ENCODE measurements around the gene SLC9A9. TPM values are rescaled to one million over a fixed set of nuclear protein-coding genes. Genes with fewer than 3 reads are reported as not detected.

The SLC9A9 gene
- total and polyA plus RNA-seq, 9 of the 15 experiments (the other 6 are each of a cell fraction or from before 2014, with no cell fraction given) = 0.03 to 0.13 TPM; not detected in 7

GRCh38 chr3:143820466-143821221 is 27.6 kb downstream of the SLC9A9 start:
- TF ChIP-seq RBFOX2 (IDR thresholded peaks at IDR 0.05; ENCODE audit: low read depth, low read length) (no peak), PCBP2 (IDR thresholded peaks at IDR 0.05; ENCODE audit: low read depth, low read length, poor library complexity, severe bottlenecking) (no peak), ETV1 (tag; conservative IDR thresholded peaks at IDR 0.05; ENCODE audit: low read depth) (no peak), ZNF212 (CRISPR knock-in tag; IDR thresholded peaks at IDR 0.05) (no peak), ZNF609 (CRISPR knock-in tag; IDR thresholded peaks at IDR 0.05; ENCODE audit: borderline replicate concordance) (no peak), GTF2B (IDR thresholded peaks at IDR 0.05; ENCODE audit: extremely low read depth, insufficient read length) (no peak), SNAPC5 (CRISPR knock-in tag; IDR thresholded peaks at IDR 0.05) (no peak)
- TF ChIP-seq, protein P1, sequence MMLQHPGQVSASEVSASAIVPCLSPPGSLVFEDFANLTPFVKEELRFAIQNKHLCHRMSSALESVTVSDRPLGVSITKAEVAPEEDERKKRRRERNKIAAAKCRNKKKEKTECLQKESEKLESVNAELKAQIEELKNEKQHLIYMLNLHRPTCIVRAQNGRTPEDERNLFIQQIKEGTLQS (IDR thresholded peaks at IDR 0.05) = no peak
- TF ChIP-seq, protein P1 (CRISPR knock-in tag; conservative IDR thresholded peaks at IDR 0.05) = no peak
- TF ChIP-seq, protein P2, sequence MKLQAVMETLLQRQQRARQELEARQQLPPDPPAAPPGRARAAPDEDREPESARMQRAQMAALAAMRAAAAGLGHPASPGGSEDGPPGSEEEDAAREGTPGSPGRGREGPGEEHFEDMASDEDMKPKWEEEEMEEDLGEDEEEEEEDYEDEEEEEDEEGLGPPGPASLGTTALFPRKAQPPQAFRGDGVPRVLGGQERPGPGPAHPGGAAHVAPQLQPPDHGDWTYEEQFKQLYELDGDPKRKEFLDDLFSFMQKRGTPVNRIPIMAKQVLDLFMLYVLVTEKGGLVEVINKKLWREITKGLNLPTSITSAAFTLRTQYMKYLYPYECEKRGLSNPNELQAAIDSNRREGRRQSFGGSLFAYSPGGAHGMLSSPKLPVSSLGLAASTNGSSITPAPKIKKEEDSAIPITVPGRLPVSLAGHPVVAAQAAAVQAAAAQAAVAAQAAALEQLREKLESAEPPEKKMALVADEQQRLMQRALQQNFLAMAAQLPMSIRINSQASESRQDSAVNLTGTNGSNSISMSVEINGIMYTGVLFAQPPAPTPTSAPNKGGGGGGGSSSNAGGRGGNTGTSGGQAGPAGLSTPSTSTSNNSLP (IDR thresholded peaks at IDR 0.05; ENCODE audit: borderline replicate concordance, low read depth, low read length) = no peak
- Histone ChIP-seq H3K9me1 (ENCODE audit: control insufficient read depth, insufficient read depth, low read length) (no peaks in the 10 kb centered on the region), H3K79me2 (ENCODE audit: control insufficient read depth, insufficient read depth, low read length) (no peaks in the 10 kb centered on the region), H3K9me3 (replicated peaks; ENCODE audit: control insufficient read depth, insufficient read depth, low read depth, low read length) (no peaks in the 10 kb centered on the region), H3K9ac (ENCODE audit: insufficient read depth in 1 of 2, low read depth in 2 of 2, low read length in 2 of 2) (no peak overlapping the region), H3K36me3 (ENCODE audit: control insufficient read depth, insufficient read depth, low read length) (no peaks in the 10 kb centered on the region), H3K27ac (ENCODE audit: extremely low read depth, low read depth, low read length) (no peak overlapping the region), H4K20me1 (replicated peaks; ENCODE audit: control insufficient read depth, insufficient read depth, low read length) (no peaks in the 10 kb centered on the region), H3K4me3 (no peak overlapping the region), H3K27me3 (ENCODE audit: control insufficient read depth in 2 of 2, insufficient read depth in 2 of 2, low read length in 2 of 2) (no peaks in the 10 kb centered on the region), H3K4me1 (replicated peaks in 1 of 2; ENCODE audit: control insufficient read depth in 2 of 2, insufficient read depth in 2 of 2, low read length in 2 of 2) (no peaks in the 10 kb centered on the region), H3K4me2 (ENCODE audit: insufficient read depth, low read length) (no peak overlapping the region), H2AFZ (ENCODE audit: low read depth, low read length) (no peak overlapping the region)
- no TSS peak for BruUV-seq (replicated peaks)
- FAIRE-seq (no peak), DNase-seq (ENCODE audit: extremely low read depth in 1 of 4, low spot score in 3 of 4) (no peak), ATAC-seq (no peak)
- intact Hi-C loops (cut with micrococcal nuclease) = no loop called here
- 0% methylated on average over 3 of the region's 3 CpGs for WGBS (ENCODE audit: insufficient coverage, low coverage, missing lambda C conversion rate)
- ChIA-PET POLR2A (no interaction called here), CTCF (ENCODE audit: low intra/inter-chr PET ratio) (no interaction called here)
- in situ Hi-C loops (cut with MboI) = no loop called here
